Epithelial cell of esophagus (primary cell): ENCODE measurements around the gene ULBP1.
A peak's percentile ranks its signal among the peaks of the same experiment; 100 is the strongest.
"Not testable (repeated sequence)": the region's sequence is repeated elsewhere in the genome, so short reads cannot be mapped to it uniquely, and the experiment has no call there.

Source experiments
- DNase-seq: peaks from one replicate; pipeline ENCODE4 v3.0.0; 2010; ENCODE audit warnings: low read depth
- H3K4me3 ChIP-seq: 2 replicates; pipeline ENCODE4 v1.5.1; 2011; ENCODE audit warnings: mild to moderate bottlenecking, low read length, control low read depth
- TF ChIP-seq, protein P1 (sequence below): IDR thresholded peaks from 2 replicates; pipeline ENCODE4 v1.5.1; 2011; ENCODE audit warnings: low read depth, mild to moderate bottlenecking, low read length, control low read depth, inconsistent platforms; ENCODE audit not compliant: insufficient read depth; ENCODE audit errors: missing control alignments

ULBP1 gene

DNA sequence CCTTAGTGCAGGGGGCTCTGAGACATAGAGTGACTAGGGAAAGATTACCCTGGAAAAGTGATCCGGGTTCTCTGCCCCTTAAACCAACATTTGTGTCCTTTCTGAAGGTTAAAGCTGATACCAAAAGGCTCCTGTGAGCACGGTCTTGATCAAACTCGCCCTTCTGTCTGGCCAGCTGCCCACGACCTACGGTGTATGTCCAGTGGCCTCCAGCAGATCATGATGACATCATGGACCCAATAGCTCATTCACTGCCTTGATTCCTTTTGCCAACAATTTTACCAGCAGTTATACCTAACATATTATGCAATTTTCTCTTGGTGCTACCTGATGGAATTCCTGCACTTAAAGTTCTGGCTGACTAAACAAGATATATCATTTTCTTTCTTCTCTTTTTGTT is 15.1 kb upstream of the ULBP1 start:
- no peak for DNase-seq
- TF ChIP-seq, protein P1, sequence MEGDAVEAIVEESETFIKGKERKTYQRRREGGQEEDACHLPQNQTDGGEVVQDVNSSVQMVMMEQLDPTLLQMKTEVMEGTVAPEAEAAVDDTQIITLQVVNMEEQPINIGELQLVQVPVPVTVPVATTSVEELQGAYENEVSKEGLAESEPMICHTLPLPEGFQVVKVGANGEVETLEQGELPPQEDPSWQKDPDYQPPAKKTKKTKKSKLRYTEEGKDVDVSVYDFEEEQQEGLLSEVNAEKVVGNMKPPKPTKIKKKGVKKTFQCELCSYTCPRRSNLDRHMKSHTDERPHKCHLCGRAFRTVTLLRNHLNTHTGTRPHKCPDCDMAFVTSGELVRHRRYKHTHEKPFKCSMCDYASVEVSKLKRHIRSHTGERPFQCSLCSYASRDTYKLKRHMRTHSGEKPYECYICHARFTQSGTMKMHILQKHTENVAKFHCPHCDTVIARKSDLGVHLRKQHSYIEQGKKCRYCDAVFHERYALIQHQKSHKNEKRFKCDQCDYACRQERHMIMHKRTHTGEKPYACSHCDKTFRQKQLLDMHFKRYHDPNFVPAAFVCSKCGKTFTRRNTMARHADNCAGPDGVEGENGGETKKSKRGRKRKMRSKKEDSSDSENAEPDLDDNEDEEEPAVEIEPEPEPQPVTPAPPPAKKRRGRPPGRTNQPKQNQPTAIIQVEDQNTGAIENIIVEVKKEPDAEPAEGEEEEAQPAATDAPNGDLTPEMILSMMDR, result no peak
- no peak overlapping the region for H3K4me3 ChIP-seq

DNA sequence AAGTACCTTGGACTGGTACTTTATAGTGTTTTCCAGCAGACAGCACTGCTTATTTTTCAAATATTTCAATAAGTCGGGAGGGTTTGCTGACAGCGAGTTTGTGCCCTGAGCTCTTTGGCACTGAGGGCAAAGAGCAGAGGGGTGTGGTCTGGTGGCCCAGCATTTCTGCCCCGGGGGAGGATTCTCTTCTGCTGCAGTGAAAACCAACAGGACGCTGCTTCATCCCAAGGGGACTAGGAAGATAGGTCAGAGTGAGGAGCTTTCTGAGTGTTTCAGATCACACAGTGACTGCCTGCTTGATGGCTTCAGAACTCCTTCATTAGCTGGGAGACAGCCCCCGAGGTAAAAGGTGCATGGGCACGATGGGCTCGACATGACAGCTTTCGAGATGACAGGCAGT is 13.3 kb upstream of the ULBP1 start:
- TF ChIP-seq, protein P1, result no peak
- no peak for DNase-seq

DNA sequence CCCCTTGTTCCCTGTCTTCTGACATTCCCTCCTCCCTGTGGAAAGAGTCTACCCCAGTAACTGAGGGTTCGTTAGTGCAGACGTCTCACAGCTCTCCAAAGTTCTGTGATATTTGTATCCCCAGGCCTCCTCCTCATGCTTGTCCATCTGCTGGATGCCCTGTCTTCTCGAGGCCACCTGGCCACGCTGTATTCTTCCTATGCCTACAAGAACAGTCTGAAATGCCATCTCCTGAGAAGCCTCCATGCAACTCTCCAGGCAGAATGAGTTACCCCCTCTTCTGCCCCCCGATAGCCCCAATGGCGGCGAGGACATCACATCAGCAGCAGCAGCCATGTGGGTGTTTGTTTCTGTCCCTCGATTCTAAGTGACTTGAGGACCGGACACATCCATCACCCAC is 12.6 kb upstream of the ULBP1 start:
- DNase-seq, result no peak
- TF ChIP-seq, protein P1, result no peak

More for the DNA sequence above, 13.3 kb upstream of the ULBP1 start:
- no peak overlapping the region for H3K4me3 ChIP-seq

GRCh38 chr6:149951626-149952025 is 12.1 kb upstream of the ULBP1 start:
- TF ChIP-seq, protein P1, result no peak
- DNase-seq, result no peak

More for the DNA sequence above, 12.6 kb upstream of the ULBP1 start:
- no peak overlapping the region for H3K4me3 ChIP-seq

GRCh38 chr6:149953390-149953789 is 10.4 kb upstream of the ULBP1 start:
- not testable (repeated sequence) for H3K4me3 ChIP-seq
- DNase-seq, result peak; percentile 46

More at GRCh38 chr6:149951626-149952025, 12.1 kb upstream of the ULBP1 start:
- H3K4me3 ChIP-seq, result no peak overlapping the region

DNA sequence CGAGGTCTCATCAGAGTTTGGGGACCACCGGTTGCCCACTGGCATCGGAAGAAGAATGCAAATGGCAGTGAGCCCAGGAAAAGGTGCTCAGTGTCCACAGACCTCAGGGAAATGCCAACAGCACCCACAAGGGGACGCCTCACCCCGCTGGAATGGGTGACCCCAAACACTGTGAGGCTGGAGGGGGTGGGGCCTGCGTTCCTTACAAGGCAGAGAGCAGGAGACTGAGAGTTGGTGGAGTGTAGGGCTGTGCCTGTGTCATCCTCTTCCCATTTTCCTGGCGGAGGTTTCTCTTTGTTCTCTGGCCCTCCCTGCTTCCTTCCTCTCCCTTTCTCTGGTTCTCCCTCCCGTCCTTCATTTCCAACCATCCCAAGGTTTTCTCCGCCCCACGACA is 9.8 kb upstream of the ULBP1 start:
- not testable (repeated sequence) for H3K4me3 ChIP-seq, DNase-seq

DNA sequence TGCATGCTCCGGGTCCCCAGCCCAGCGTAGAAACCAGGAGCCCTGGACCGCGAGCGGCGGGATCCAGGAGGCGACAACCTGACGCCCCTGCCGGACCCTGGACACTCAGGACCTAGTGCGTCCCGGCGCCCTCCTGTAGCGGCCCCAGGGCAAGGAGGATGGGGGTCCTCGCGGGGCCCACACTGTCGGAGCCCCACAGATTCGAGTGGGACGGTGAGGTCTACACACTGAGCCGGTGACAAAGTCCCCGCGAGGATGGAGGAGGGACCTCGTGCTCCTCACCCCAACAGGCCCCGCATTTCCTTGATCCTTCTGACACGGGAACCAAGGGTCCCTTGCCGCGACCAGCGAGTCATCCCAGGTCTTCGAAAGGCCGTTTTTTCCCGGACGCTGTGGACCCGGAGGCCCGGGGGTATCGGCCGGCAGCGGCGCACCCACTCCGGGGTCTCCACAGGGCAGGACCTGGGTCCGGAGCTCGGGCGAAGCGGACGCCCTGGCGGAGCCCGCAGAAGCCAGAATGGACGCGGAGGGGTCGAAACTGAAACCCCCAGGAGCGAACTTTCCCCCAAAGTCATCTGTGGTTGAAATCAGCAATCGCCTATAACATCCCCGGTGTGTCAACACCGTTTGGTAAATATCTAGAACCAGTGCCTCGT is 9.3 kb upstream of the ULBP1 start:
- not testable (repeated sequence) for DNase-seq, H3K4me3 ChIP-seq

- H3K4me3 ChIP-seq, DNase-seq: not testable (repeated sequence)
These were observed 8.6 kb upstream of the ULBP1 start for GRCh38 chr6:149954984-149955653.

- not testable (repeated sequence) for DNase-seq
These were observed 8.0 kb upstream of the ULBP1 start for GRCh38 chr6:149955654-149956317.

GRCh38 chr6:149958124-149958523 is 5.6 kb upstream of the ULBP1 start:
- H3K4me3 ChIP-seq, DNase-seq: not testable (repeated sequence)

More at GRCh38 chr6:149955654-149956317, 8.0 kb upstream of the ULBP1 start:
- not testable (repeated sequence) for H3K4me3 ChIP-seq

DNA sequence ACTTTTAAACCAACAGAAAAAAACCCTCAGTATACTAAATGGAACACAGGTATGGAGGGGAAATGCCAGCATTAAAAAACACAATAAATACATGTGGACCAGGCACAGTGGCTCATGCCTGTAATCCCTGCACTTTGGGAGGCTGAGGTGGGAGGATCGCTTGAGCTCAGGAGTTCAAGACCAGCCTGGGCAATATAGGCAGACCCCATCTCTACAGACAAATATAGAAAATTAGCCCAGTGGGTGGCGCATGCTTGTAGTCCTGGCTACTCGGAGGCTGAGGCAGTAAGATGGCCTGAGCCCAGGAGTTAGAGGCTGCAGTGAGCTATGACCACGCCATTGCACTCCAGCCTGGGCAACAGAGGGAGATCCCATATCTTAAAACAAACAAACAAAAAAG is 3.9 kb upstream of the ULBP1 start:
- H3K4me3 ChIP-seq, DNase-seq: not testable (repeated sequence)
